ENCODE measurements around the gene PCDHA1. TPM values are rescaled to one million over a fixed set of nuclear protein-coding genes. Genes with fewer than 3 reads are reported as not detected.

Gene PCDHA1
- total and polyA plus RNA-seq, 9 of the 15 experiments (the other 6 are each of a cell fraction or from before 2014, with no cell fraction given): not detected

DNA sequence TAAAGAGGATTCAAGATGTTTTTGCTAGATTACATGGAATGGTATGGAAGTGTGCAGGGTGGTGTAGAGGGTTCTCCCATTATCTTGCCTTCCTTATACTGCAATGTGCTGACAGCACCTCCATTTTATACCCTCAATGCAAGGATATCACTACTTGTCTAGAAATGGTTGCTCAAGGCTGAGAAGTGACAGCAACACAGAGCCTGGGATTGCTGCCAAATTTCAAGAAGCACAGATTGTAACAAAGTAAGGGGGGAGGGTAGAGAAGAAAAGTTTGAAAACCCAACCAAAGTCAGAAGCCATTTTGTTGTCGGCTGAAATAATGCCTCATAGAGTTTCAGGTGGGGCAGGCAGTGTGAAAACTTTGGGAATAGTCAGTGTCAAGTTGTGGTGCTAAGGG, 210.1 kb downstream of the PCDHA1 start (continued):
- TF ChIP-seq PRMT5 (CRISPR knock-in tag; IDR thresholded peaks at IDR 0.05): no peak

DNA sequence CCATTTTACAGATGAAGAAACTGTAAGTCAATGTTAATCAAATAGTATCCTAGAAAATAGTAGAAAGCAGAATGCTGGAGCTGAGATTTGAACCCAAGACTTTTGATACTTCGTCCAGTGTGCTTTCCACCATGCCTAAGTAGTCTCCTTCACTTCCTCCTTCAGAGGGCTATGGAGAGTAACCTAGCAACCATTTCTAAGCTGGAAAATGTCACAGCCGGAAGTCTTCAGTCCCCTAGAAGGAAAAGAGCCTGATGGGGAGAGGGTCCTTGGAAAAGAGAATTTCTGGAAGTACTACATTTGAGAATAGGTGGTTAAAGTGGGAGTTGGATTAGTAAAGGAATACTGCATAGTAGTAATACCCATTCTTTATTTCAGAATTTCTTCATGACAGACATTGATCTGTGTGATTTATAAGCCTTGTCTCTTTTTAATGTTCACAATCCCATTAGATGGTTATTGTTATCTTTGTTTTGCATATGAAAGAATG, 213.0 kb downstream of the PCDHA1 start:
- in situ Hi-C loops (cut with MboI): no loop called here
- TF ChIP-seq, protein P1, sequence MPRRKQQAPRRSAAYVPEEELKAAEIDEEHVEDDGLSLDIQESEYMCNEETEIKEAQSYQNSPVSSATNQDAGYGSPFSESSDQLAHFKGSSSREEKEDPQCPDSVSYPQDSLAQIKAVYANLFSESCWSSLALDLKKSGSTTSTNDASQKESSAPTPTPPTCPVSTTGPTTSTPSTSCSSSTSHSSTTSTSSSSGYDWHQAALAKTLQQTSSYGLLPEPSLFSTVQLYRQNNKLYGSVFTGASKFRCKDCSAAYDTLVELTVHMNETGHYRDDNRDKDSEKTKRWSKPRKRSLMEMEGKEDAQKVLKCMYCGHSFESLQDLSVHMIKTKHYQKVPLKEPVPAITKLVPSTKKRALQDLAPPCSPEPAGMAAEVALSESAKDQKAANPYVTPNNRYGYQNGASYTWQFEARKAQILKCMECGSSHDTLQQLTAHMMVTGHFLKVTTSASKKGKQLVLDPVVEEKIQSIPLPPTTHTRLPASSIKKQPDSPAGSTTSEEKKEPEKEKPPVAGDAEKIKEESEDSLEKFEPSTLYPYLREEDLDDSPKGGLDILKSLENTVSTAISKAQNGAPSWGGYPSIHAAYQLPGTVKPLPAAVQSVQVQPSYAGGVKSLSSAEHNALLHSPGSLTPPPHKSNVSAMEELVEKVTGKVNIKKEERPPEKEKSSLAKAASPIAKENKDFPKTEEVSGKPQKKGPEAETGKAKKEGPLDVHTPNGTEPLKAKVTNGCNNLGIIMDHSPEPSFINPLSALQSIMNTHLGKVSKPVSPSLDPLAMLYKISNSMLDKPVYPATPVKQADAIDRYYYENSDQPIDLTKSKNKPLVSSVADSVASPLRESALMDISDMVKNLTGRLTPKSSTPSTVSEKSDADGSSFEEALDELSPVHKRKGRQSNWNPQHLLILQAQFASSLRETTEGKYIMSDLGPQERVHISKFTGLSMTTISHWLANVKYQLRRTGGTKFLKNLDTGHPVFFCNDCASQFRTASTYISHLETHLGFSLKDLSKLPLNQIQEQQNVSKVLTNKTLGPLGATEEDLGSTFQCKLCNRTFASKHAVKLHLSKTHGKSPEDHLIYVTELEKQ (CRISPR knock-in tag; IDR thresholded peaks at IDR 0.05): no peak
- TF ChIP-seq KDM5B (IDR thresholded peaks at IDR 0.05; ENCODE audit: insufficient replicate concordance, low read depth, low read length) (no peak), SP1 (CRISPR knock-in tag; IDR thresholded peaks at IDR 0.05) (no peak), NR2C2 (CRISPR knock-in tag; IDR thresholded peaks at IDR 0.05) (no peak), NR2C2 (tag; IDR thresholded peaks at IDR 0.05) (no peak), ZNF133 (CRISPR knock-in tag; IDR thresholded peaks at IDR 0.05) (no peak), SIN3B (IDR thresholded peaks at IDR 0.05; ENCODE audit: low read depth) (no peak), HNRNPK (IDR thresholded peaks at IDR 0.05; ENCODE audit: low read depth, low read length, poor library complexity, severe bottlenecking) (no peak), RBM25 (IDR thresholded peaks at IDR 0.05; ENCODE audit: low read depth, low read length, severe bottlenecking) (no peak)
- TF ChIP-seq, protein P2, sequence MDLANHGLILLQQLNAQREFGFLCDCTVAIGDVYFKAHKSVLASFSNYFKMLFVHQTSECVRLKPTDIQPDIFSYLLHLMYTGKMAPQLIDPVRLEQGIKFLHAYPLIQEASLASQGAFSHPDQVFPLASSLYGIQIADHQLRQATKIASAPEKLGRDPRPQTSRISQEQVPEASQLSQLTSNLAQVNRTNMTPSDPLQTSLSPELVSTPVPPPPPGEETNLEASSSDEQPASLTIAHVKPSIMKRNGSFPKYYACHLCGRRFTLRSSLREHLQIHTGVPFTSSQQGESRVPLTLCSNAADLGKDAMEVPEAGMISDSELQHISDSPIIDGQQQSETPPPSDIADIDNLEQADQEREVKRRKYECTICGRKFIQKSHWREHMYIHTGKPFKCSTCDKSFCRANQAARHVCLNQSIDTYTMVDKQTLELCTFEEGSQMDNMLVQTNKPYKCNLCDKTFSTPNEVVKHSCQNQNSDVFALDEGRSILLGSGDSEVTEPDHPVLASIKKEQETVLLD (IDR thresholded peaks at IDR 0.05): no peak
- TF ChIP-seq, protein P3, sequence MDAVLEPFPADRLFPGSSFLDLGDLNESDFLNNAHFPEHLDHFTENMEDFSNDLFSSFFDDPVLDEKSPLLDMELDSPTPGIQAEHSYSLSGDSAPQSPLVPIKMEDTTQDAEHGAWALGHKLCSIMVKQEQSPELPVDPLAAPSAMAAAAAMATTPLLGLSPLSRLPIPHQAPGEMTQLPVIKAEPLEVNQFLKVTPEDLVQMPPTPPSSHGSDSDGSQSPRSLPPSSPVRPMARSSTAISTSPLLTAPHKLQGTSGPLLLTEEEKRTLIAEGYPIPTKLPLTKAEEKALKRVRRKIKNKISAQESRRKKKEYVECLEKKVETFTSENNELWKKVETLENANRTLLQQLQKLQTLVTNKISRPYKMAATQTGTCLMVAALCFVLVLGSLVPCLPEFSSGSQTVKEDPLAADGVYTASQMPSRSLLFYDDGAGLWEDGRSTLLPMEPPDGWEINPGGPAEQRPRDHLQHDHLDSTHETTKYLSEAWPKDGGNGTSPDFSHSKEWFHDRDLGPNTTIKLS (IDR thresholded peaks at IDR 0.05; ENCODE audit: borderline replicate concordance, low read depth): no peak

More for the DNA sequence above, 213.0 kb downstream of the PCDHA1 start:
- H3K9ac ChIP-seq (ENCODE audit: insufficient read depth in 1 of 2, low read depth in 2 of 2, low read length in 2 of 2): no peak overlapping the region
- no peaks in the 10 kb centered on the region for H3K36me3 ChIP-seq (ENCODE audit: control insufficient read depth, insufficient read depth, low read length)
- H2AFZ ChIP-seq (ENCODE audit: low read depth, low read length): no peak overlapping the region
- H3K9me3 ChIP-seq (replicated peaks; ENCODE audit: control insufficient read depth, insufficient read depth, low read depth, low read length): no peaks in the 10 kb centered on the region
- no peak for DNase-seq (ENCODE audit: extremely low read depth in 1 of 4, low spot score in 3 of 4)
- intact Hi-C loops (cut with micrococcal nuclease): no loop called here
- CTCF ChIA-PET (ENCODE audit: low intra/inter-chr PET ratio): no interaction called here
- no peak overlapping the region for H3K4me3 ChIP-seq
- H3K27ac ChIP-seq (ENCODE audit: extremely low read depth, low read depth, low read length): no peak overlapping the region
- no peak overlapping the region for H3K4me2 ChIP-seq (ENCODE audit: insufficient read depth, low read length)
- no peaks in the 10 kb centered on the region for H3K9me1 ChIP-seq (ENCODE audit: control insufficient read depth, insufficient read depth, low read length)
- no peak for ATAC-seq
- POLR2A ChIA-PET: no interaction called here
- WGBS (ENCODE audit: insufficient coverage, low coverage, missing lambda C conversion rate): 8% methylated on average over 2 of the region's 2 CpGs
- H4K20me1 ChIP-seq (replicated peaks; ENCODE audit: control insufficient read depth, insufficient read depth, low read length): no peaks in the 10 kb centered on the region
- H3K27me3 ChIP-seq (ENCODE audit: control insufficient read depth in 2 of 2, insufficient read depth in 2 of 2, low read length in 2 of 2): no peaks in the 10 kb centered on the region
- no TSS peak for BruUV-seq (replicated peaks)
- no peak for FAIRE-seq
- H3K4me1 ChIP-seq (replicated peaks in 1 of 2; ENCODE audit: control insufficient read depth in 2 of 2, insufficient read depth in 2 of 2, low read length in 2 of 2): no peaks in the 10 kb centered on the region; a peak in 1 of 5 replicates
- no peaks in the 10 kb centered on the region for H3K79me2 ChIP-seq (ENCODE audit: control insufficient read depth, insufficient read depth, low read length)

Measured in K562 (cell line).